ENCODE results near the gene SLC9A1. TPM values are rescaled to one million over a fixed set of nuclear protein-coding genes. Genes with fewer than 3 reads are reported as not detected.

Gene SLC9A1
- total and polyA plus RNA-seq, 10 of the 15 experiments (the other 5 are each of a cell fraction or from before 2014, with no cell fraction given), result 0.87 to 21.4 (median 4.3) TPM

GRCh38 chr1:27166929-27167328, 12.0 kb upstream of the SLC9A1 start:
- in situ Hi-C loops (cut with MboI), result no loop called here
- RAD21 ChIA-PET (ENCODE audit: unreplicated experiment), result no interaction called here
- DNase-seq (ENCODE audit: low read depth, low spot score) (no peak), FAIRE-seq (no peak), ATAC-seq (no peak)
- BruUV-seq (replicated peaks), result no TSS peak
- Histone ChIP-seq H3K9ac (ENCODE audit: control insufficient read depth, insufficient read depth, low read length) (no peak overlapping the region), H3K27ac (ENCODE audit: control insufficient read depth, insufficient read depth) (no peak overlapping the region), H3K4me2 (ENCODE audit: control insufficient read depth, insufficient read depth) (no peak overlapping the region), H4K20me1 (ENCODE audit: control insufficient read depth, insufficient read depth) (no peaks in the 10 kb centered on the region), H3K79me2 (ENCODE audit: control insufficient read depth, insufficient read depth, low read length) (no peaks in the 10 kb centered on the region), H3K4me1 (ENCODE audit: control insufficient read depth, insufficient read depth, low read length) (peaks cover 2% of the 10 kb centered on the region; the same call in 1 of the 2 replicates), H2AFZ (ENCODE audit: control insufficient read depth, low read depth, low read length) (no peak overlapping the region), H3K36me3 (ENCODE audit: control insufficient read depth in 2 of 2, insufficient read depth in 2 of 2, low read length in 1 of 2) (no peaks in the 10 kb centered on the region), H3K9me3 (replicated peaks; ENCODE audit: control insufficient read depth, insufficient read depth, low read length) (no peaks in the 10 kb centered on the region), H3K27me3 (replicated peaks in 1 of 2; ENCODE audit: control insufficient read depth in 2 of 2, insufficient read depth in 2 of 2, low read length in 1 of 2) (no peaks in the 10 kb centered on the region), H3K4me3 (no peak overlapping the region)
- POLR2A ChIA-PET, result no interaction called here
- CTCF ChIA-PET, result interaction anchor here (0.6 kb wide), 1 partner anchor 529 kb away, joined by 4 read pairs; no protein-coding TSS in a partner anchor
- SMC1A ChIA-PET (ENCODE audit: uncharacterized antibody, unreplicated experiment), result interaction anchor here (1.1 kb wide), 1 partner anchor 66 kb away, joined by 4 read pairs; no protein-coding TSS in a partner anchor
- intact Hi-C loops (cut with micrococcal nuclease; ENCODE audit: unreplicated experiment), result no loop called here
- 13% methylated on average over 4 of the region's 4 CpGs for WGBS (ENCODE audit: insufficient coverage, insufficient replicate concordance, low lambda C conversion rate, missing lambda C conversion rate)
- TF ChIP-seq YY1 (IDR thresholded peaks at IDR 0.05; ENCODE audit: low read depth, low read length) (no peak), ZNF592 (IDR thresholded peaks at IDR 0.05) (no peak), ZBTB4 (CRISPR knock-in tag; IDR thresholded peaks at IDR 0.05) (no peak), ASH2L (IDR thresholded peaks at IDR 0.05; ENCODE audit: borderline replicate concordance, low read depth) (no peak), CHD4 (IDR thresholded peaks at IDR 0.05) (no peak), NFYB (IDR thresholded peaks at IDR 0.05; ENCODE audit: insufficient read depth, low read depth, low read length) (no peak), SUZ12 (IDR thresholded peaks at IDR 0.05; ENCODE audit: unreplicated experiment) (no peak), E4F1 (IDR thresholded peaks at IDR 0.05; ENCODE audit: borderline replicate concordance, partially characterized antibody) (no peak), MEF2B (IDR thresholded peaks at IDR 0.05; ENCODE audit: partially characterized antibody, poor library complexity, severe bottlenecking) (no peak), BHLHE40 (IDR thresholded peaks at IDR 0.05; ENCODE audit: borderline replicate concordance in 1 of 2, low read depth in 2 of 2, low read length in 1 of 2) (no peak), POU2F2 (IDR thresholded peaks at IDR 0.05; ENCODE audit: borderline replicate concordance, low read depth, low read length) (no peak), PML (IDR thresholded peaks at IDR 0.05; ENCODE audit: low read length) (no peak), GABPA (IDR thresholded peaks at IDR 0.05; ENCODE audit: low read depth) (no peak), IKZF2 (IDR thresholded peaks at IDR 0.05) (no peak), RBBP5 (conservative IDR thresholded peaks at IDR 0.05) (no peak)

Data from GM12878 (cell line).